Activated CD8-positive, alpha-beta memory T cell treated with anti-CD3 and anti-CD28 coated beads for 1 hour (primary cell): ENCODE results near the gene PNPLA5.
"Not testable (repeated sequence)": the region's sequence is repeated elsewhere in the genome, so short reads cannot be mapped to it uniquely, and the experiment has no call there.

Experiments used
- DNase-seq, 2 donors: peaks; one replicate each; pipeline ENCODE4 v3.0.0-alpha.2; 2020; ENCODE audit warnings: low read depth in 1 of 2; ENCODE audit errors: extremely low read depth in 1 of 2

The PNPLA5 gene

DNA sequence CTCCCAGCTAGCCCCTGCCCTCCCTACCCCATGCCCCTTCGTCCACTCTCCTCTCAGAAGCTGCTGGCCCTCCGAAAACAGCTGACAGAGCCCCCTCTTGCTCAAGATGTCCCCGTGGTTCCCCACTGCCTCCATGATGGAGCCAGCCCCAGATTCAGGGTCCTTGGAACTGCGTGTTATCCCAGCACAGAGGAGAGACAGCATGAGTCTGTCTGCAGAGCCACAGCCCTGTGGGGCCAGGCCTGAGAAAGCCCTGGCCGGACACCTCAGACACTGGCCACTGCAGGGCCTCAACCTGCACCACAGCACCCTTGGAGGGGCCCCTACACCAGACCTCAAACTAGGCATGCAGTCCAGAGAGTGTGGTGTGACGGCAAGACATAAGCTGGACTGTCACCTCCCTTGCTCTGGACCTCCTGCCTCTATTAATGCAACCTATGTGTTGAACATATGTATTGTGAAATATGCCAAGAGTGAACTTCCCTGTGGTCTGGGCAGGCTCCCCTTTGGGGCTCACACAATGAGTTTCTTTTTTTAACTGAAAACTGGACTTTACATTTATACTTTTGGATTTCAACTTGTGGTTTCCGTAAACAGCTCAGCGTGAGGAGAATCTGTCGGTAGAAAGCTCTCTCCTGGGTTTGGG is 9.6 kb downstream of the PNPLA5 start:
- DNase-seq, result no peak

- no peak for DNase-seq
Measured at GRCh38 chr22:43881091-43882061, 10.4 kb downstream of the PNPLA5 start.

DNA sequence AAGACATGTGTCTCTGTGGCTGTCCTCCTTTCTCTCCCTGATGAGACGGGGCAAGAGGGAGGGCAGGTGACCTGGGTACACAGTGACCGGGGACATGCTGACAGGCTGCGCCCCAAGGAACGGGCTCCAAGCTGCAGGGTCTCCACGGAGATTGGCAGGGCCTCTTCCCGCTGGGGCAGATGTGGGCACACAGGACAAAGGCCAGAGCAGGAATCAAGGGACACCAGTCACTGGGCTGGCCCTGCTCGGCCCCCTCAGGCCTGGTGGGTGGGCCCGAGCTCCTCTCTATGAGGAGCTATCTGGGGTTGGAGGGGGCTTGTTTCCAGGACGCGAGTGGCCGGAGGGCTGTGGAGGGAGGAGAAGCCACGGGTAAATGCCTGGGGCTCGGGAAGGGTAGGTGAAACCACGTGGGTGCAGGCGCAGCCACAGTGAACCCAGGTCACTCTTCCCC is 11.2 kb downstream of the PNPLA5 start:
- DNase-seq, result no peak

GRCh38 chr22:43879901-43880540 is 11.8 kb downstream of the PNPLA5 start:
- no peak for DNase-seq

DNA sequence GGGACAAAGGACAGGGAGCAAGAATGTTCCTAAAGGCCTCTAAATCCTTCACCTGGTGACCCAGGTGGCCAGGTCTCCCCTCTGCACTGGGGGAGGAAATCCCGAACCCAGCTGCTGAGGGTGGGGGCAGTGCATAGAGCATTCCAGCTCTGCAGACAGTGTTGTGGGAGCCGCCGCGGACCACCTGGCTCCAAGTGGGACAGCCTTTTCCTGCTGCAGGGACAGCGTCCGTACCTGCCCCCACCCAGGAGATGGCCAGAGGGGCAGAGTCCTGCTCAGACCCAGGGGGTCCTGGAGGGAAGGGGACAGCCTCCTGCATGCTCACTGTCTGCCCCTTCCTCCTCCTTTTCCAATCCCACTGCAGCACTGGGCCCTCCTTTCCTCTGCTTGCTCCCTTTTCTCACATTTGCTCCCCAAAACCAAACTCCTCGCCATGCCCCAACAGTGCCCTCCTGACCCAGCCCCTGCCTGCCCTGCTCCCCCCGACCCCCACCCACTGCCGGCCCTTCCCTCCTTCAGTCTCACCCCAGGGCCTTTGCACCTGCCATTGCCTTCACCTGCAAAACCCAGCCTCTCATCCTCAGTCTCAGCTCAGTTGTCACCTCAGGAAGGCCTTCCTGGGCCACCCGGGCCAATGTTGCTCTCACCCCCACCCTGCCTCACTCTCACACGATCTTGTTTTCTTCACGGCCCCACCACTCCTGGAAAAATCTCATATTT is 12.8 kb downstream of the PNPLA5 start:
- no peak for DNase-seq

DNA sequence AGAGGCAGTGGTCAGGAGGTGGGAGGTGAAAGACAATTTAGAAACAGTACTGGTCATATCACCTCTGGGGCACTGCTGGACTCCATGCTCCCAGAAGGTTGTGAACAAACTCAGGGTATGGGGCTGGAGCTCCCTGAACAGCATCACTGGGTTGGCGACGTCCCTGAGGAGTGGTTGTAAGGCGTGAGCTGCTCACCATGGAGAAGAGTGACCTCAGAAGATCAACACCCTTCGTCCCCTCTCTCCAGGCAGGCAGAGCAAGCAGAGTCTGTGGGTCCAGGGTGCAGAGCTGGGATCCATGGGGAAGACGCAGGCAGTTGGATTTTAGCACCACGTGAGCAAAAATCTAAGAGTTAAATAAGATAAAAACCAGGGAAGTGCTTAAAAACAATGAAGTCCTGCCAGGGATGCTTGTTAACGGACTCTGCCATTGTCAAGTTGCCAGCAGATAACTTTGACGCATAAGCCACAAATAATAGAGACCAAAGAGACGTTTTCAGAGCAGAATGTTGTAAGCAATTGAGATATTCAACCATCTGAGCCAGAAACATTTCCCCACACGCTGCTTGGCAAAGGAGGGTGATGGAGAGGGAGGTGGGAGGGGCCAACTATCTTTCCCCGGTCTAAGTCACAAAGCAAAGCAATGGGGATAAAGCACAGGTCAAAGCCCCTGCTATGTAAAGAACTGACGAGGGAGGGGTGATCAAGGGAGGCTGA is 13.6 kb downstream of the PNPLA5 start:
- no peak for DNase-seq

GRCh38 chr22:43876866-43877509 is 14.8 kb downstream of the PNPLA5 start:
- no peak for DNase-seq

- no peak for DNase-seq
Measured at GRCh38 chr22:43869799-43870198, 22.0 kb downstream of the PNPLA5 start.

GRCh38 chr22:43869001-43869400 is 22.8 kb downstream of the PNPLA5 start:
- DNase-seq, result not testable (repeated sequence)

DNA sequence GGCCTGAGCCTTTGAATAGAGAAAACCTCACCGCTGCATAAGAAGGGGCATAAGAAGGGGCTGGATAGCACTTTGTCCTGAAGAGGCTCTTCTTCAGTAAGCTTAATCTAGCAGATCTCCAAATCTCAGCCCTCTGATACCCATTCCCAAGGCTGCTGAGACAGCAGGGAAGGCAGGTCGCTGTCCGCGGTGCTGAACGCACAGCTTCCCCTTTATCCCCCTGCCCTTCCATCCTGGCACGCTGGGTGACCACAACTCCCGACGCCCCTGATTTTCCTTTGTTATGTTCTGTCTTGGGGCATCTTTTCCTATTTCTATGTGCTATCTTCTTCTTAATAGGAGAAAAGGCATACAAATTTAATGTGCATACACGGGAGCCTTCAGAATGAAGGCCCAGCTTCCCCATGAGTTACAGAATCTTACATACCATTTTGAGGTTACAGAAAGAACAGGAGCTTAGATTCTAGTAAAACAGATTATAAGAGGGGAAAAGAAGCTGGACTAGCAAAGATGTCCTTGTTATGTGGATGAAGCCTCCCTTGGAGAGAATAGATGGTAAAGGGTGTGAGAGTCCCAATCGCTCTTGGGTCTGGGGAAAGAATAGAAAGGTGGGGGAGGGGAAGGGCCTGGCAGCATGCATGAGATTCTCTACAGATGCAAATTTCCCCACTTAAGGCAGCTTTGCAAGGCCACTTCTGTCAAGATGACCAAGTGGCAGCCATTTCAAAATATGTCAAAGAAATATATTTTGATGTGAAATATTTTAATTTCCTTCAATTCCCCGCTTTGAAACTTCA is 23.8 kb downstream of the PNPLA5 start:
- peak in 1 of 2 donors; percentile 8 for DNase-seq

DNA sequence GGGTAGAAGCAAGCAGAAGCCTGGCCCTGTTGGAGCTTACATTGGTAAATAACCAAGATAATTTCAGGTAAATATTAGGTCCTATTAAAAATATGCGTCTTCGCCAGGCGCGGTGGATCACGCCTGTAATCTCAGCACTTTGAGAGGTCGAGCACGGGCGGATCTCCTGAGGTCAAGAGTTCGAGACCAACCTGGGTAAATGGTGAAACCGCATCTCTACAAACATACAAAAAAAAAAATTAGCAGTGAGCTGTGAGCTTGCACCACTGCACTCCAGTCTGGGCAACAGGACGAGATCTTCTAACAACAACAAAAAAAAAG is 29.0 kb downstream of the PNPLA5 start:
- DNase-seq, result no peak

GRCh38 chr22:43862074-43862881 is 29.5 kb downstream of the PNPLA5 start, which contains the start of gene SULT4A1:
Gene SULT4A1, minus strand, starts transcription at chr22:43862513. Its CDS starts 131 bp downstream, at chr22:43862382.
- no peak for DNase-seq

DNA sequence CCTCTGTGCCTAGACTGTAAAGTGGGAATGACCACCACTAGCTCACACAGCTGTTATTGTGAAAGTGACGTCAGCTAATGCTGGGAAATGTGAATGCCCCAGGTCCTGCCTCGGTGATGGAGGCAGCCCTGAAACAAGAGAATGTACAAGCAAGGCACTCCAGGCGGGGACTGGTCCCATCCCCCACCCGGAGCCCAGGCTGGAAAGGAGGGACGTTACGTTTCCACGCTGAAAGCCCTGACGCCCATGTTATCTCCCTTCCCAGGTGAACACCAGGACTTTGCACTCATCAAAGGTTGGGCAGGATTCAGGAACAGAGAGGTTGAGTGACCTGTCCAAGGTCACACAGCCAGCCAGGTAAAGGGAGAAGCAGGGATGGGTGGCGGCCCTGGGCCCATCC is 30.3 kb downstream of the PNPLA5 start:
- DNase-seq, result no peak

DNA sequence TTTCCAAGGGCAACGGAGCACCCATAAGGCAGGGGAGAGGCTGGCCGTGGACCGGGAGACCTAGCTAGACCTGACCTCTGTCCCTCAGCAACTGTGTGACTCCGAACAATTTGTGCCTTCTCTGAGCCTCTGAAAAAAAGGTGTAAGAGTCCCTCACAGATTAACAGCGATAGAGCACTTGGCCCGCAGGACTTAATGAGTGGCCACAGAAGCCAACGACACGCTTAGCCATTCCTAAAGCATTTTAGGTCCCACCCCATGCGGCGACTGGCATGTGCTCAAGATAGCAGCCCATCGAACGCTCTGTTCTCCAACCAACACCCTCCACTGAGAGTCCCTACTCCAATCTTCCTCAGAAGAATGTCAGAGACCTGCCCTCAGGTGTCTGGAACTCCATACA is 31.0 kb downstream of the PNPLA5 start:
- no peak for DNase-seq

DNA sequence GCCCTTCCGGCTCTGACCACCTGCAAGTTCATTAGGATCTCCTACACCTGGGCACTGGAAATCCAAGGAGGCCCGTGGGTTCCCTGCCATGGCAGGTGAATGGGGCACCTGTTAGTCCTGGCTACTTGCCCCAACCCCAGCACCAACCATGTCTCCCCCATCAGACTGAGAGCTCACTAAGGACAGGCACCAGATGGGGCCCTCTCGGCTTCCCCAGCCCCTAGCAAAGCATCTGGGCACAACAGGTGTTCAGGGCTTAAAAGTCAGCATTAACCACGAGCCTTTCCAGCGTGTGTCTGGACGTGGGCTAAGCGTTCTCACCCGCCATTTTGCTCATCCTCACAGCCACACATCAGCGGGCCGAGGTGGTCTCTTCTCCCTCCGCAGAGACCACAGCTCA is 31.7 kb downstream of the PNPLA5 start:
- DNase-seq, result no peak

DNA sequence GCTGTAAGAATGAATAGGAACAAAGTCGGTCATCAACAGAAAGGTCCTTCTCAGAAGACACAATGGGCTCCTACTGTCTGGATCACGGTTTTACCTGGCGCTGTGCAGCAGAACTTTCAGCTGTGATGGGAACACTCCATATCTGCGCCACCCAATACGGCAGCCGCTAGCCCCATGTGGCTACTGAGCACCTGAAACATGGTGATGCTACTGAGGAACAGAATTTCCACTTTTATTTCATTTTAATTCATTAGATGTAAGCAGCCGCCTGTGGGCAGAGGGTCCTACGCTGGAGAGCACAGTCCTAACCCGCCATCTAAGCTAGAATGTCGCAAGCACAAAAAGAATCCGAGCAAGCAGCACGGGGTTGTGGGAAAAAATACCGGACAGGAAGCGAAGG is 32.2 kb downstream of the PNPLA5 start:
- DNase-seq, result no peak

- DNase-seq, result no peak
Measured at GRCh38 chr22:43859176-43859575, 32.6 kb downstream of the PNPLA5 start.
